PC-9 (cell line): ENCODE measurements around the gene KIF26B. TPM values are rescaled to one million over a fixed set of nuclear protein-coding genes. Genes with fewer than 3 reads are reported as not detected.

ENCODE experiments used
- BruUV-seq: library from RNA; stranded (reverse); fragments of 400-500 nt; replicated peaks from 2 replicates; lab custom pipeline; 2021; lab: Mats Ljungman, UMichigan
- CTCF ChIA-PET: fragments of 300-600 bp; sonication (Branson Sonifier 250); formaldehyde crosslinking; loops from one replicate; lab custom pipeline; 2022; ENCODE audit warnings: antibody characterized with exemption; lab: Charles Lee
- POLR2A ChIA-PET: fragments of 300-600 bp; sonication (Branson Sonifier 250); formaldehyde crosslinking; loops from one replicate; lab custom pipeline; 2022; ENCODE audit warnings: antibody characterized with exemption; ENCODE audit not compliant: unreplicated experiment; lab: Charles Lee
- DNase-seq, 2 experiments: peaks; one replicate each; pipeline versions ENCODE4 v3.0.0 to v3.0.0-alpha.2; 2015 to 2022; ENCODE audit warnings: mixed read lengths in 1 of 2
- H2AFZ ChIP-seq: fragments of 200-600 bp; sonication (generic); 2 replicates; pipeline ENCODE4 v1.8.1; 2017; ENCODE audit warnings: antibody characterized with exemption
- H3F3A ChIP-seq: fragments of 200-600 bp; sonication (generic); 2 replicates; pipeline ENCODE4 v1.8.1; 2017; ENCODE audit warnings: antibody characterized with exemption, mild to moderate bottlenecking, low read depth; ENCODE audit not compliant: insufficient read depth
- H3K27ac ChIP-seq: fragments of 200-600 bp; sonication (generic); 2 replicates; pipeline ENCODE4 v1.6.1; 2016; ENCODE audit warnings: mixed run types
- H3K27me3 ChIP-seq: fragments of 200-600 bp; sonication (generic); 2 replicates; pipeline ENCODE4 v1.6.1; 2016; ENCODE audit warnings: low read depth, mixed run types; ENCODE audit not compliant: insufficient read depth
- H3K36me3 ChIP-seq: fragments of 200-600 bp; sonication (generic); 2 replicates; pipeline ENCODE4 v1.6.1; 2016; ENCODE audit warnings: low read depth, mixed run types
- H3K4me1 ChIP-seq: fragments of 200-600 bp; sonication (generic); replicated peaks from 2 replicates; pipeline ENCODE4 v1.6.1; 2016; ENCODE audit warnings: mixed run types; ENCODE audit not compliant: insufficient read depth
- H3K4me2 ChIP-seq: fragments of 200-600 bp; sonication (generic); 2 replicates; pipeline ENCODE4 v1.6.1; 2017; ENCODE audit warnings: mixed run types
- H3K4me3 ChIP-seq: fragments of 200-600 bp; sonication (generic); 2 replicates; pipeline ENCODE4 v1.6.1; 2016; ENCODE audit warnings: mixed run types
- H3K79me2 ChIP-seq: fragments of 200-600 bp; sonication (generic); 2 replicates; pipeline ENCODE4 v1.6.1; 2017; ENCODE audit warnings: low read depth, mixed run types
- H3K9me2 ChIP-seq: fragments of 200-600 bp; sonication (generic); 2 replicates; pipeline ENCODE4 v1.8.1; 2017; ENCODE audit warnings: mild to moderate bottlenecking; ENCODE audit not compliant: insufficient read depth
- H3K9me3 ChIP-seq: fragments of 200-600 bp; sonication (generic); 2 replicates; pipeline ENCODE4 v1.8.1; 2016; ENCODE audit warnings: low read depth; ENCODE audit not compliant: insufficient read depth
- H4K20me1 ChIP-seq: fragments of 200-600 bp; sonication (generic); 2 replicates; pipeline ENCODE4 v1.8.1; 2017; ENCODE audit not compliant: insufficient read depth
- EZH2 ChIP-seq: fragments of 200-600 bp; sonication (generic); IDR thresholded peaks from 2 replicates; pipeline ENCODE4 v1.8.0; 2017; ENCODE audit warnings: antibody characterized with exemption, low read depth
- intact Hi-C: fragments of 100-400 bp; cut with micrococcal nuclease; formaldehyde crosslinking; loops from one replicate; pipeline ENCODE4 v1.10.0; 2022; ENCODE audit not compliant: unreplicated experiment
- total RNA-seq: library from RNA; stranded (reverse); gene quantifications from 2 replicates; pipeline ENCODE4 v1.2.3, GENCODE V29; 2021
- TF ChIP-seq, protein P1 (sequence below): fragments of 200-600 bp; sonication (generic); conservative IDR thresholded peaks from 2 replicates; pipeline ENCODE4 v1.6.1; 2017; ENCODE audit warnings: mixed run types, antibody characterized with exemption, mild to moderate bottlenecking, moderate library complexity

The KIF26B gene
- total RNA-seq, 1 experiment from 2014 or later: 0.11 TPM

DNA sequence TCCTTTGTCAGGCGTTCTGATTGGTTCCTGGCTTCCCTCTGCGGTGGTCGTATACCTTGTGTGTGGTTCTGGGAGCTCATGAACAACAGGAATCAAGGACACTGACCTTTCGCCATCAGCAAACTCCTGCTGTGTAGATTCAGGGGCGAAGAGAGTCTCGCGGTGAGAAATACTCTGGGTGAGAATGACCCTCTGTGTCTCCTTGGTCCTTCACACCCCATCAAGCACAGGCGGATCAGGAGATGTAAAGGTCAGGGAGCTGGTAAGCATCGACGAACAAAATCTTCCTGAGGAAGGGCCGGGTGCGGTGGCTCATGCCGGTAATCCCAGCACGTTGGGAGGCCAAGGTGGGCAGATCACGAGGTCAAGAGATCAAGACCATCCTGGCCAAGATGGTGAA, 207.2 kb downstream of the KIF26B start:
- TF ChIP-seq, protein P1, sequence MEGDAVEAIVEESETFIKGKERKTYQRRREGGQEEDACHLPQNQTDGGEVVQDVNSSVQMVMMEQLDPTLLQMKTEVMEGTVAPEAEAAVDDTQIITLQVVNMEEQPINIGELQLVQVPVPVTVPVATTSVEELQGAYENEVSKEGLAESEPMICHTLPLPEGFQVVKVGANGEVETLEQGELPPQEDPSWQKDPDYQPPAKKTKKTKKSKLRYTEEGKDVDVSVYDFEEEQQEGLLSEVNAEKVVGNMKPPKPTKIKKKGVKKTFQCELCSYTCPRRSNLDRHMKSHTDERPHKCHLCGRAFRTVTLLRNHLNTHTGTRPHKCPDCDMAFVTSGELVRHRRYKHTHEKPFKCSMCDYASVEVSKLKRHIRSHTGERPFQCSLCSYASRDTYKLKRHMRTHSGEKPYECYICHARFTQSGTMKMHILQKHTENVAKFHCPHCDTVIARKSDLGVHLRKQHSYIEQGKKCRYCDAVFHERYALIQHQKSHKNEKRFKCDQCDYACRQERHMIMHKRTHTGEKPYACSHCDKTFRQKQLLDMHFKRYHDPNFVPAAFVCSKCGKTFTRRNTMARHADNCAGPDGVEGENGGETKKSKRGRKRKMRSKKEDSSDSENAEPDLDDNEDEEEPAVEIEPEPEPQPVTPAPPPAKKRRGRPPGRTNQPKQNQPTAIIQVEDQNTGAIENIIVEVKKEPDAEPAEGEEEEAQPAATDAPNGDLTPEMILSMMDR: no peak
- TF ChIP-seq EZH2: no peak

DNA sequence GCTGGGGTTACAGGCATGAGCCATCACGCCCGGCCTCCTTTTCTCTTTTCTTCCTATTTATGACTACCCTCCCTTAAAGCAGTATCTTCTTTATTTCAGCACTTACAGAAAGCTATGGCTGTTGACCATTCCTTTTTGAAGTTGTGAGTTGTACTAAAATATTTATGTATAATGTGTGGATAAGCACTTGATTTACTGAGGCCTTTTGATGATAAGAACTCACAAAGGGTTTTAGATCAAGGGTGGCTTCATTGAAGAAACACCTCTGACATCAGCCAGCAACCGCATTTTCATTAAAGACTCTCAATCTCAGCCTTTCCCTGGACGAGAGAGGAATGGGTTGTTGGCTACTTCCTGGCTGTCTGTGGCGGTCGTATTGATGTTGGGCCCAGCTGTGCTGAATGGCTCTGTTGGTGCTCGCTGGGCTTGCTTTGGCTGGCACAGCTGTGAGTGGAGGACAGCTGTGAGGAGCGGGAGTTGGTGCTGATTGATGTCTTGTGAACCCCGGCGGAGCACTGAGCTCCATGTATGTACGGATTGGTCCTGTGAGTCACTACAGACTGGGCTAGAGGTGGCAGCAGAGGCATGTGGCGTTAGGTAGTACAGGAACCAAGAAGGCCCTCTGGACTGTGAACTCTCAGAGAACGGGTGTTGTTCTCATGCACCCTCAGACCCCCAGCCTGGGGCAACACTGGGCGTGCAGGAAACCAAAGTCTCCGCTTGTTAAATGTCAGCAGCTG, 208.8 kb downstream of the KIF26B start:
- no peak overlapping the region for H2AFZ ChIP-seq
- H3K27me3 ChIP-seq: peaks cover 91% of the 10 kb centered on the region
- H3K36me3 ChIP-seq: no peaks in the 10 kb centered on the region
- intact Hi-C loops: no loop called here
- BruUV-seq: no TSS peak
- POLR2A ChIA-PET: no interaction called here
- no peak overlapping the region for H3K4me3 ChIP-seq
- no peak for TF ChIP-seq EZH2
- TF ChIP-seq, protein P1: no peak
- no peaks in the 10 kb centered on the region for H3F3A ChIP-seq
- H3K4me1 ChIP-seq: no peaks in the 10 kb centered on the region
- no peaks in the 10 kb centered on the region for H4K20me1 ChIP-seq
- no peak overlapping the region for H3K27ac ChIP-seq
- no peak overlapping the region for H3K4me2 ChIP-seq
- H3K9me2 ChIP-seq: no peaks in the 10 kb centered on the region
- CTCF ChIA-PET: no interaction called here
- H3K79me2 ChIP-seq: no peaks in the 10 kb centered on the region
- DNase-seq: no peak
- no peaks in the 10 kb centered on the region for H3K9me3 ChIP-seq

More for the DNA sequence above, 207.2 kb downstream of the KIF26B start:
- ChIA-PET CTCF (no interaction called here), POLR2A (no interaction called here)
- Histone ChIP-seq H2AFZ (no peak overlapping the region), H3K4me2 (no peak overlapping the region), H3K36me3 (no peaks in the 10 kb centered on the region), H4K20me1 (no peaks in the 10 kb centered on the region), H3K9me3 (no peaks in the 10 kb centered on the region), H3K4me3 (no peak overlapping the region), H3K9me2 (no peaks in the 10 kb centered on the region), H3K27me3 (peaks cover 81% of the 10 kb centered on the region), H3K27ac (no peak overlapping the region), H3K79me2 (no peaks in the 10 kb centered on the region), H3K4me1 (no peaks in the 10 kb centered on the region), H3F3A (no peaks in the 10 kb centered on the region)
- no peak for DNase-seq
- no TSS peak for BruUV-seq
- intact Hi-C loops: no loop called here

DNA sequence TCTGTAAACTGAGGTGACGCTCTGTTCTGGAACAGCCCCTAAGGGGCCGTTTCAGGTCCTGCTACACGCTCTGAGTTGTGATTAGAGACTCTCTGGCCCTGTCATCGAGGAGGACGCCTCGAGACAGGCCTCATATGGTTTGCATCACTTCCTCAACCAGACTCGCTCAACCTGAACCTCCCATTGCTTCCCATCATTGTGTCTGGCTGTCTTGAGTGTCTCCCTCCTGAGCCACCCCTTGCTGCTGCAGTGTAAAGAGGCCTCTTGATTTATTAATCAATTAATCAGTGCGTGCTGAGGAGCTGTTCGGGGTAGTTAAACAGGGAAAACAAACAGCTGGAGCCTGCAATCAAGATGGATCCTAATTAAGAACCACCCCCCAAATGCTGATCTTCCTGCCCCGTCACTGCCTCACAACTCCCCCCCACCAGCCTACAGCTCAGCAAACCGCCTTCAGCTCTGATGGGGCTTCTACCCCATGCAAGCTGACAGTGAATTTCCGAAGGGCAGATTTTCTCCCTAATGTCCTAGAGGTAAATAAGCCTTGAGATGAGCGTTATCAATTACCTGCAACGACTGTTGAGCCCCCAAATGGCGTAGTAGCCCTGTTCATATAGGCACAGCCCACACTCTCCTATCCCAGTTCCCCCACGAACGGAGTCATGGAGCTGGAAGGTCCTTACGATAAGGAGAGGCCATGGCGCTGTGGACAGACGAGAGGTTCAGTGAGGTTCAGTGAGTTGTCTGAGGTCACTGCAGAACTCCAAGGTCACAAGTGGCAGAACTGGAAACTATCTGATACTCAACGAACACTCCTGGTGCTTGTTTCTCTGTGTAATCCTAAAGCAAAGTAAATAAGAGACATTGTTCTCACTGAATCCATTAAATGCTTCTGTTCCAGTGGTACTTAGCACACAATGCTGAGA, 210.6 kb downstream of the KIF26B start:
- H2AFZ ChIP-seq: no peak overlapping the region
- POLR2A ChIA-PET: no interaction called here
- intact Hi-C loops: no loop called here
- no peak overlapping the region for H3K4me2 ChIP-seq
- TF ChIP-seq, protein P1: no peak
- TF ChIP-seq EZH2: no peak
- no peaks in the 10 kb centered on the region for H3K79me2 ChIP-seq
- no peaks in the 10 kb centered on the region for H3K36me3 ChIP-seq
- H3F3A ChIP-seq: no peaks in the 10 kb centered on the region
- H3K9me2 ChIP-seq: no peaks in the 10 kb centered on the region
- no peaks in the 10 kb centered on the region for H3K9me3 ChIP-seq
- CTCF ChIA-PET: no interaction called here
- BruUV-seq: no TSS peak
- no peaks in the 10 kb centered on the region for H4K20me1 ChIP-seq
- H3K4me1 ChIP-seq: no peaks in the 10 kb centered on the region
- no peak overlapping the region for H3K4me3 ChIP-seq
- DNase-seq: no peak
- no peak overlapping the region for H3K27ac ChIP-seq
- H3K27me3 ChIP-seq: peaks cover 90% of the 10 kb centered on the region
